Lower leg skin (tissue), 3 donors: ENCODE data around the gene ST7.

Experiments used
- POLR2A ChIP-seq, 2 donors: fragments of 450-650 bp; IDR thresholded peaks; one replicate each; pipeline ENCODE4 v1.6.1; 2016 to 2017; ENCODE audit warnings: antibody characterized with exemption in 2 of 2, mild to moderate bottlenecking in 1 of 2, moderate library complexity in 1 of 2
- TF ChIP-seq, protein P1 (sequence below), 3 donors: fragments of 450-650 bp; IDR thresholded peaks; one replicate each; pipeline ENCODE4 v1.5.1; 2016; ENCODE audit warnings: antibody characterized with exemption in 3 of 3, mild to moderate bottlenecking in 3 of 3, moderate library complexity in 2 of 3

DNA sequence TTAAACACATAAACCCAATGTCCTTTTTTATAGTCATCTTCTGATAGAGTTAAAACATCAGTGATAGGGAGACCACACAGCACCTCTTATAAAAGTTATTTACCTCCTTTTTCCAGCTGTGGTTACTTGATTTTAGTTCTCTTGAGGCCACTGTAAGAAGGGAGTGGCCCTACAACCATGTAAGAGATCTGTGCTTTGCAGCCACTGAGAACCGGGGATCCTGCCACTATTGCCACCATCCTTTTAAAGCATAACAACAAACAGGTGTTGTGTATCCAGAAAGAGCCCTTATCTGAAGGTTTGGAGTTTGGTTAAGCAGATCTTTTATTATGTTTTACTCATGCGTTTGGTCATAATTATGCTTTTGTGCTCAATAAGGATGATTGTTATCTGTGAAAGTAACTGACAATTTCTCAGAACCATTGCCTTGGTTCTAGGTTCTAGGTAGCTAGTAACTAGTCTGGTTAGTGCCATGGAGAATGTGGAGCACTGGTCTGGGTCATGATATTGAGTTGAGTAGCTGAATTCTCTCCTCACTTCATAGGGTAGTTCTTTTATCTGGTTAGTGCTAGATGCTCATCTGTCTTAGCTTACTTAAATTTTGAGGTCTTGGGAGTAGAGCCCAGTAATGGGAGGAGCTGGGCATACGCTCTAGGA lies 56.5 kb downstream of the ST7 start:
- no peak for TF ChIP-seq POLR2A (IDR thresholded peaks at IDR 0.05)
- TF ChIP-seq, protein P1, sequence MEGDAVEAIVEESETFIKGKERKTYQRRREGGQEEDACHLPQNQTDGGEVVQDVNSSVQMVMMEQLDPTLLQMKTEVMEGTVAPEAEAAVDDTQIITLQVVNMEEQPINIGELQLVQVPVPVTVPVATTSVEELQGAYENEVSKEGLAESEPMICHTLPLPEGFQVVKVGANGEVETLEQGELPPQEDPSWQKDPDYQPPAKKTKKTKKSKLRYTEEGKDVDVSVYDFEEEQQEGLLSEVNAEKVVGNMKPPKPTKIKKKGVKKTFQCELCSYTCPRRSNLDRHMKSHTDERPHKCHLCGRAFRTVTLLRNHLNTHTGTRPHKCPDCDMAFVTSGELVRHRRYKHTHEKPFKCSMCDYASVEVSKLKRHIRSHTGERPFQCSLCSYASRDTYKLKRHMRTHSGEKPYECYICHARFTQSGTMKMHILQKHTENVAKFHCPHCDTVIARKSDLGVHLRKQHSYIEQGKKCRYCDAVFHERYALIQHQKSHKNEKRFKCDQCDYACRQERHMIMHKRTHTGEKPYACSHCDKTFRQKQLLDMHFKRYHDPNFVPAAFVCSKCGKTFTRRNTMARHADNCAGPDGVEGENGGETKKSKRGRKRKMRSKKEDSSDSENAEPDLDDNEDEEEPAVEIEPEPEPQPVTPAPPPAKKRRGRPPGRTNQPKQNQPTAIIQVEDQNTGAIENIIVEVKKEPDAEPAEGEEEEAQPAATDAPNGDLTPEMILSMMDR (IDR thresholded peaks at IDR 0.05) = no peak
